ENCODE results near the gene NPAS2.

DNA sequence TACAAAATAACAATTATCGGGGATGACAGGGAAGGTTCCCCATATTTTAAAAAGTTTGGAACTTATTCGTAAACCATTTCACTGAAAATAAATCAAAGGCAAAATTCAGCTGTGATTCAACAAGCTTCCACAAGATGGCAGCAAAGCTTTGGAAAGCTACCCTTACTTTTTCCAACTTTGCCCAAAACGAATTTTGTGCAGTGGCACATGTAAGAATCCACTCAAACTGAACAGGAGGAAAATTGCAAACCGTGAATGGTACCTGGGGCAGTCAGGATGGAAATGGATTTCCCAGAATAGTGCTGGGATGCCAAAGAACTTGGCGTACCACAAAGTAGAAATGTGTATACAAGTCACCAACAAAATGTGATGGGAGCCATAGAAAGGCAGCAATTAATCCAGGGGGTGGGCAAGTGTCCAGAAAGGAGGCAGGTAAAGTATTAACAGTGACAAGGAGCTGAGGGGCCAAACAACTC, 192.8 kb downstream of the NPAS2 start:
- TF ChIP-seq, protein P1, sequence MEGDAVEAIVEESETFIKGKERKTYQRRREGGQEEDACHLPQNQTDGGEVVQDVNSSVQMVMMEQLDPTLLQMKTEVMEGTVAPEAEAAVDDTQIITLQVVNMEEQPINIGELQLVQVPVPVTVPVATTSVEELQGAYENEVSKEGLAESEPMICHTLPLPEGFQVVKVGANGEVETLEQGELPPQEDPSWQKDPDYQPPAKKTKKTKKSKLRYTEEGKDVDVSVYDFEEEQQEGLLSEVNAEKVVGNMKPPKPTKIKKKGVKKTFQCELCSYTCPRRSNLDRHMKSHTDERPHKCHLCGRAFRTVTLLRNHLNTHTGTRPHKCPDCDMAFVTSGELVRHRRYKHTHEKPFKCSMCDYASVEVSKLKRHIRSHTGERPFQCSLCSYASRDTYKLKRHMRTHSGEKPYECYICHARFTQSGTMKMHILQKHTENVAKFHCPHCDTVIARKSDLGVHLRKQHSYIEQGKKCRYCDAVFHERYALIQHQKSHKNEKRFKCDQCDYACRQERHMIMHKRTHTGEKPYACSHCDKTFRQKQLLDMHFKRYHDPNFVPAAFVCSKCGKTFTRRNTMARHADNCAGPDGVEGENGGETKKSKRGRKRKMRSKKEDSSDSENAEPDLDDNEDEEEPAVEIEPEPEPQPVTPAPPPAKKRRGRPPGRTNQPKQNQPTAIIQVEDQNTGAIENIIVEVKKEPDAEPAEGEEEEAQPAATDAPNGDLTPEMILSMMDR (IDR thresholded peaks at IDR 0.05; ENCODE audit: insufficient read depth, low read depth, low read length) = peak; percentile 82
- TF ChIP-seq EZH2 (IDR thresholded peaks at IDR 0.05; ENCODE audit: insufficient read depth, low read length) = no peak

All from astrocyte (in vitro differentiated cells and primary cell).